ENCODE results near the gene FGD2. TPM values are rescaled to one million over a fixed set of nuclear protein-coding genes. Genes with fewer than 3 reads are reported as not detected.

FGD2 gene
- total and polyA plus RNA-seq, 10 of the 15 experiments (the other 5 are each of a cell fraction or from before 2014, with no cell fraction given): 5.2 to 88.1 (median 33.2) TPM

- TF ChIP-seq PBX3 (IDR thresholded peaks at IDR 0.05; ENCODE audit: insufficient replicate concordance, low read depth, low read length): no peak
Measured at GRCh38 chr6:36983538-36983937, 21.9 kb upstream of the FGD2 start (continued).

GRCh38 chr6:36984581-36985416 lies 20.7 kb upstream of the FGD2 start:
- peak overlapping the region; percentile 94 for H3K9ac ChIP-seq (ENCODE audit: control insufficient read depth, insufficient read depth, low read length)
- ChIA-PET CTCF (interaction anchor here (1.0 to 1.2 kb wide), 5 partner anchors 22 to 187 kb away, joined by 3 to 9 read pairs (median 3); no protein-coding TSS in a partner anchor), POLR2A (interaction anchor here (1.0 to 4.9 kb wide), 5 partner anchors 10 to 109 kb away, joined by 3 to 74 read pairs (median 6); partner anchors contain the start of genes C6orf89 and FGD2), RAD21 (ENCODE audit: unreplicated experiment) (interaction anchor here (0.6 to 1.0 kb wide), 2 partner anchors 22 to 33 kb away, joined by 3 to 6 read pairs; no protein-coding TSS in a partner anchor), SMC1A (ENCODE audit: uncharacterized antibody, unreplicated experiment) (interaction anchor here (0.8 to 5.0 kb wide), 7 partner anchors 17 to 224 kb away, joined by 3 to 32 read pairs (median 3); partner anchors contain the start of gene C6orf89)
- BruUV-seq (replicated peaks): no TSS peak
- FAIRE-seq: peak; percentile 59
- H2AFZ ChIP-seq (ENCODE audit: control insufficient read depth, low read depth, low read length): no peak overlapping the region
- H3K4me2 ChIP-seq (ENCODE audit: control insufficient read depth, insufficient read depth): peak overlapping the region; percentile 85
- intact Hi-C loops (cut with micrococcal nuclease; ENCODE audit: unreplicated experiment) (no loop called here), in situ Hi-C loops (cut with MboI) (no loop called here)
- DNase-seq (ENCODE audit: low read depth, low spot score): no peak
- H3K36me3 ChIP-seq (ENCODE audit: control insufficient read depth in 2 of 2, insufficient read depth in 2 of 2, low read length in 1 of 2): peaks cover 2 to 8% of the 10 kb centered on the region in 2 experiments; a peak in 3 of 4 replicates
- peaks cover 63% of the 10 kb centered on the region for H3K79me2 ChIP-seq (ENCODE audit: control insufficient read depth, insufficient read depth, low read length)
- 11% methylated on average over 19 of the region's 19 CpGs for WGBS (ENCODE audit: insufficient coverage, insufficient replicate concordance, low lambda C conversion rate, missing lambda C conversion rate)
- peak overlapping the region; percentile 93 for H3K4me3 ChIP-seq
- peaks cover 9% of the 10 kb centered on the region for H3K4me1 ChIP-seq (ENCODE audit: control insufficient read depth, insufficient read depth, low read length)
- H3K27ac ChIP-seq (ENCODE audit: control insufficient read depth, insufficient read depth): peak overlapping the region; percentile 90
- ATAC-seq: peak; percentile 32
- no peaks in the 10 kb centered on the region for H3K9me3 ChIP-seq (replicated peaks; ENCODE audit: control insufficient read depth, insufficient read depth, low read length)
- peaks cover 13% of the 10 kb centered on the region for H4K20me1 ChIP-seq (ENCODE audit: control insufficient read depth, insufficient read depth)
- H3K27me3 ChIP-seq (replicated peaks in 1 of 2; ENCODE audit: control insufficient read depth in 2 of 2, insufficient read depth in 2 of 2, low read length in 1 of 2): no peaks in the 10 kb centered on the region; a peak in 1 of 4 replicates
- TF ChIP-seq ATF7 (IDR thresholded peaks at IDR 0.05; ENCODE audit: low read depth) (peak; percentile 65), SRF (IDR thresholded peaks at IDR 0.05; ENCODE audit: low read depth in 2 of 2, low read length in 2 of 2) (0 out of 4 replicates have a peak, but pooled peaks of 1 of the 2 experiments have one; percentile 33), EZH2 (IDR thresholded peaks at IDR 0.05; ENCODE audit: borderline replicate concordance, control insufficient read depth, low read depth, low read length) (no peak), SP1 (IDR thresholded peaks at IDR 0.05; ENCODE audit: low read depth, low read length) (no peak), CREB1 (IDR thresholded peaks at IDR 0.05; ENCODE audit: low read depth) (peak; percentile 86), BHLHE40 (IDR thresholded peaks at IDR 0.05; ENCODE audit: borderline replicate concordance in 1 of 2, low read depth in 2 of 2, low read length in 1 of 2) (peak in 1 of 2 experiments; percentile 19; a peak in 1 of 4 replicates), PAX5 (IDR thresholded peaks at IDR 0.05; ENCODE audit: borderline replicate concordance, low read depth, low read length) (0 out of 2 replicates have a peak, but pooled peaks have one; percentile 5), RAD21 (IDR thresholded peaks at IDR 0.05; ENCODE audit: insufficient read depth, low read depth, low read length) (no peak), CHD2 (IDR thresholded peaks at IDR 0.05; ENCODE audit: borderline replicate concordance, low read depth, low read length) (peak; percentile 90), JUNB (IDR thresholded peaks at IDR 0.05) (no peak), TCF12 (IDR thresholded peaks at IDR 0.05; ENCODE audit: low read depth, low read length) (0 out of 2 replicates have a peak, but pooled peaks have one; percentile 43), GABPA (IDR thresholded peaks at IDR 0.05; ENCODE audit: low read depth) (no peak), YY1 (IDR thresholded peaks at IDR 0.05; ENCODE audit: low read depth, low read length) (peak; percentile 64; the same call in 1 of the 2 replicates), NKRF (conservative IDR thresholded peaks at IDR 0.05) (no peak), MTA3 (IDR thresholded peaks at IDR 0.05; ENCODE audit: borderline replicate concordance, low read length) (no peak; the same call in 1 of the 2 replicates)
- TF ChIP-seq, protein P1, sequence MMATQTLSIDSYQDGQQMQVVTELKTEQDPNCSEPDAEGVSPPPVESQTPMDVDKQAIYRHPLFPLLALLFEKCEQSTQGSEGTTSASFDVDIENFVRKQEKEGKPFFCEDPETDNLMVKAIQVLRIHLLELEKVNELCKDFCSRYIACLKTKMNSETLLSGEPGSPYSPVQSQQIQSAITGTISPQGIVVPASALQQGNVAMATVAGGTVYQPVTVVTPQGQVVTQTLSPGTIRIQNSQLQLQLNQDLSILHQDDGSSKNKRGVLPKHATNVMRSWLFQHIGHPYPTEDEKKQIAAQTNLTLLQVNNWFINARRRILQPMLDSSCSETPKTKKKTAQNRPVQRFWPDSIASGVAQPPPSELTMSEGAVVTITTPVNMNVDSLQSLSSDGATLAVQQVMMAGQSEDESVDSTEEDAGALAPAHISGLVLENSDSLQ (IDR thresholded peaks at IDR 0.05): peak; percentile 11; the same call in 1 of the 2 replicates
